HG02623 (cell line): ENCODE measurements around the gene BLM.
"Not testable (repeated sequence)": the region's sequence is repeated elsewhere in the genome, so short reads cannot be mapped to it uniquely, and the experiment has no call there.

Experiments used
- ATAC-seq: cut with Tn5 transposase; IDR thresholded peaks from one replicate; pipeline ENCODE4 v1.9.1; 2021; ENCODE audit warnings: moderate library complexity; ENCODE audit not compliant: unreplicated experiment

The BLM gene

GRCh38 chr15:90840157-90840855, 123.2 kb downstream of the BLM start:
- ATAC-seq = no peak

GRCh38 chr15:90840954-90841353, 123.8 kb downstream of the BLM start:
- ATAC-seq = no peak

- ATAC-seq = no peak
Measured at GRCh38 chr15:90844696-90845095, 127.5 kb downstream of the BLM start.

- peak; percentile 84 for ATAC-seq
Measured at GRCh38 chr15:90845201-90845949, 128.2 kb downstream of the BLM start.

- not testable (repeated sequence) for ATAC-seq
Measured at GRCh38 chr15:90849424-90849823, 132.3 kb downstream of the BLM start.

- no peak for ATAC-seq
Measured at GRCh38 chr15:90851114-90851513, 134.0 kb downstream of the BLM start.

- no peak for ATAC-seq
Measured at GRCh38 chr15:90851940-90852339, 134.8 kb downstream of the BLM start.

- no peak for ATAC-seq
Measured at GRCh38 chr15:90855139-90855538, 138.0 kb downstream of the BLM start.

GRCh38 chr15:90857337-90857736, 140.2 kb downstream of the BLM start:
- ATAC-seq = no peak

GRCh38 chr15:90857883-90858443, 140.8 kb downstream of the BLM start:
- ATAC-seq = no peak

- ATAC-seq = no peak
Measured at GRCh38 chr15:90859234-90860131, 142.3 kb downstream of the BLM start.

GRCh38 chr15:90860450-90860849, 143.3 kb downstream of the BLM start:
- no peak for ATAC-seq

GRCh38 chr15:90860942-90861675, 144.0 kb downstream of the BLM start:
- ATAC-seq = no peak

- no peak for ATAC-seq
Measured at GRCh38 chr15:90862487-90862886, 145.3 kb downstream of the BLM start.

- ATAC-seq = no peak
Measured at GRCh38 chr15:90862964-90863778, 146.0 kb downstream of the BLM start.

GRCh38 chr15:90863987-90864386, 146.8 kb downstream of the BLM start:
- ATAC-seq = no peak

GRCh38 chr15:90864507-90864906, 147.4 kb downstream of the BLM start:
- no peak for ATAC-seq

GRCh38 chr15:90865702-90866101, 148.6 kb downstream of the BLM start:
- ATAC-seq = no peak
